Mucosa of descending colon (tissue), 3 donors: ENCODE results near the gene ERH. TPM values are rescaled to one million over a fixed set of nuclear protein-coding genes. Genes with fewer than 3 reads are reported as not detected.

Experiments used
- ATAC-seq: fragments of 200-7000 bp; cut with Tn5 transposase; one replicate; pipeline ENCODE4 v1.9.1; 2020; ENCODE audit warnings: mild to moderate bottlenecking, moderate library complexity
- DNase-seq, 3 donors: peaks; one replicate each; pipeline ENCODE4 v3.0.0-alpha.2; 2020
- H3K36me3 ChIP-seq: fragments of 200-600 bp; one replicate; pipeline ENCODE4 v1.8.0; 2021; ENCODE audit warnings: low read depth, mild to moderate bottlenecking
- H3K4me1 ChIP-seq: fragments of 200-600 bp; one replicate; pipeline ENCODE4 v1.8.0; 2021; ENCODE audit warnings: low read depth, mild to moderate bottlenecking
- H3K4me3 ChIP-seq: fragments of 200-600 bp; one replicate; pipeline ENCODE4 v1.8.0; 2021; ENCODE audit warnings: mild to moderate bottlenecking
- H3K9me3 ChIP-seq: fragments of 200-600 bp; one replicate; pipeline ENCODE4 v1.8.0; 2021; ENCODE audit warnings: mild to moderate bottlenecking
- intact Hi-C, 2 donors: fragments of 100-400 bp; cut with DNase I in 1 of 2; cut with micrococcal nuclease in 1 of 2; formaldehyde crosslinking; loops; one replicate each; pipeline versions ENCODE4 v1.11.0 to v1.11.1; 2022; cut with DNase I, micrococcal nuclease
- total RNA-seq, 3 donors: library from RNA; stranded (reverse); fragmentation: NEBNext Ultra II Directional in 2 of 3; extraction: Animal tissue kit (Norgen Biotek cat#: 25700) in 2 of 3; gene quantifications; one replicate each; pipeline versions ENCODE4 v1.2.1 to v1.2.4, GENCODE V29; 2021 to 2023
- TF ChIP-seq, protein P1 (sequence below): fragments of 200-600 bp; IDR thresholded peaks from one replicate; pipeline ENCODE4 v1.8.0; 2022; ENCODE audit warnings: antibody characterized with exemption, mild to moderate bottlenecking
- donor health status: DM: no; HTN: no; CAD: no; lungs with moderate emphysema.
- donor health status: DM: no; HTN: no; CAD: no.
- donor health status: DM: no; HTN: yes; CAD: no.

The ERH gene
- total RNA-seq, 3 donors from 2014 or later = 107 to 144 (median 125) TPM

DNA sequence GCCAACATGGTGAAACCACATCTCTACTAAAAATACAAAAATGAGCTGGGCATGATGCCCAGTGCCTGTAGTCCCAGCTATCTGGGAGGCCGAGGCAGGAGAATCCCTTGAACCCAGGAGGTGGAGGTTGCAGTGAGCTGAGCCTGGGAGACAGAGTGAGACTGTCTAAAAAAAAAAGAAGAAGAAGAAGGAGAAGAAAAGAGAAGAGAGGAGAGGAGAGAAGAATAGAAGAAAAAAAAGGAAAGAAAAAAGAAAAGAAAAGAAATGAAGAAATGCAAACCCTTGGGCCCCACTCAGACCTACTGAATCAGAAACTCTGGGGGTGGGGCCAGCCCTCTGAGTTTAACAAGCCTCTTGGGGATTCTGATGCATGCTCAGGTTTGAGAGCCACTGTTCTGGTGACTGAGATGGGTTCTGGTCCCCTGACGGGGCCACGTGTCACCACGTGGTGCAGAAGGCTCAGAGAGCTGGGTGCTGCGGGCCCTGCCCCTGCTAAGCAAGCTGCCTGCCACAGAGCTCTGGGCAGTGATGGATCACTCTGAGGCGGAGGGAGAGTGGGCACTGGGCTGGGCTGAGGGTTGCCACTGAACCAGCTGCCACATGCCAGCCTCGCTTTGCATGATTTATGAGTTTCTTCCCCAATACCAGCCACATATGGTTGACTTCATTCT, 37.5 kb downstream of the ERH start:
- Histone ChIP-seq H3K4me1 (no peaks in the 10 kb centered on the region), H3K36me3 (no peaks in the 10 kb centered on the region), H3K4me3 (no peak overlapping the region), H3K9me3 (no peaks in the 10 kb centered on the region)
- ATAC-seq = no peak
- intact Hi-C loops = loop anchor here in 1 of 2 donors (10.0 kb wide), 1 partner anchor 116 kb away; no protein-coding TSS in a partner anchor
- no peak for DNase-seq
- TF ChIP-seq, protein P1, sequence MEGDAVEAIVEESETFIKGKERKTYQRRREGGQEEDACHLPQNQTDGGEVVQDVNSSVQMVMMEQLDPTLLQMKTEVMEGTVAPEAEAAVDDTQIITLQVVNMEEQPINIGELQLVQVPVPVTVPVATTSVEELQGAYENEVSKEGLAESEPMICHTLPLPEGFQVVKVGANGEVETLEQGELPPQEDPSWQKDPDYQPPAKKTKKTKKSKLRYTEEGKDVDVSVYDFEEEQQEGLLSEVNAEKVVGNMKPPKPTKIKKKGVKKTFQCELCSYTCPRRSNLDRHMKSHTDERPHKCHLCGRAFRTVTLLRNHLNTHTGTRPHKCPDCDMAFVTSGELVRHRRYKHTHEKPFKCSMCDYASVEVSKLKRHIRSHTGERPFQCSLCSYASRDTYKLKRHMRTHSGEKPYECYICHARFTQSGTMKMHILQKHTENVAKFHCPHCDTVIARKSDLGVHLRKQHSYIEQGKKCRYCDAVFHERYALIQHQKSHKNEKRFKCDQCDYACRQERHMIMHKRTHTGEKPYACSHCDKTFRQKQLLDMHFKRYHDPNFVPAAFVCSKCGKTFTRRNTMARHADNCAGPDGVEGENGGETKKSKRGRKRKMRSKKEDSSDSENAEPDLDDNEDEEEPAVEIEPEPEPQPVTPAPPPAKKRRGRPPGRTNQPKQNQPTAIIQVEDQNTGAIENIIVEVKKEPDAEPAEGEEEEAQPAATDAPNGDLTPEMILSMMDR = no peak

DNA sequence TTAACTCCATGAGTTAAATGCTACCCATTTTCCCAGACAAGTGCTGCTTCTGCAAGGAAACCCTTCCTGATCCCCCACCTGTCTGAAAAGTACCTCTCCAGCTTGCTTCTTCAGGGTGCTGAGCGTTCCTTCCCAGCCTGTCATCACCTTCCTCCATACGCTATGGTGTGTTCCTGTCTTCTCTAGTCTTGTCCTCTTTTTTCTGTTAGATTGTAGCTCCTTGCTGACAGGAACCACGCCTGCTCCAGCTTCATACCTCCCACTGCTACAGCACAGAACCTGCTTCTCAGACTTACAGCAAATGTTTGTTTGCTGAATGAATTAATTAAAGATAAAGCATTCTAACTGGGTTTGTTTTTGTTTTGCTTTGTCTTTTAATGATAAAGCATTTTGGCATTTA, 39.1 kb downstream of the ERH start:
- intact Hi-C loops = no loop called here
- Histone ChIP-seq H3K36me3 (no peaks in the 10 kb centered on the region), H3K9me3 (no peaks in the 10 kb centered on the region), H3K4me1 (no peaks in the 10 kb centered on the region), H3K4me3 (no peak overlapping the region)
- TF ChIP-seq, protein P1 = no peak
- DNase-seq = no peak
- no peak for ATAC-seq

DNA sequence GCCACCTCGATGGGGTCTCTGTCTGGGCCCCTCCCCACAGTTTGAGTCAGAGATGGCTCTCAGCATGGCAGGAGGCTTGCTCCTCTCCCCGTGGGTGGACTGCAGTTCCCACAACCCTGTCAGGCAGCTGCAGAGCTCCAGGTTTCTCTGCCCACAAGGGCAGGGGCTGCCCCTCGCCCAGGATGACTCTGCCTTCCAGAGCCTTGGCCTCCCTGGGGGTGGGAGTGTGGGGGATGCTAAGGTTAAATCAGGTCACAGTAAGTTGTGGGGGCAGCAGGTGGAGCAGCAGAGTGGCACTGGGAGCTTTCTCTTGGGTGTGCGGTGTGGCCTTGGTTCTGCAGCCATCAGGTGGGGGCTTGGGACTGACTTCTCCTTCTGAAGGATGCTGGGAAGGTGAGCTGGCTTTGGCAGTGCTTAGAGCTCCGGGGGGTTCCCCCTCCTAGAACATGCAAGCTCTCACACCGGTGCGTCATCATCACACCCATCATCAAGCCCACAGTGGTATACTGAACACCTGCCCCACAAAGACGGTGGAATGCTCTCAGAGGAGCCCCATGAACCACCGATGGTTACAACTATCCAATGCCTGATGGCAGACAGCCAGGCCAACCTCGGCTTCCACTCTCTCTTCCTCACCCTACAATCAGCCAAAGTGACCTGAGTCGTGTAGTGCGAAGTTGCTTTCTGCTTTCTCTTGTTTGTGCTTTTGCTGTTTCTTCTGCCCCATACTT, 39.7 kb downstream of the ERH start:
- ATAC-seq (no peak), DNase-seq (no peak)
- Histone ChIP-seq H3K36me3 (no peaks in the 10 kb centered on the region), H3K4me1 (no peaks in the 10 kb centered on the region), H3K4me3 (no peak overlapping the region), H3K9me3 (no peaks in the 10 kb centered on the region)
- intact Hi-C loops = no loop called here
- TF ChIP-seq, protein P1 = no peak

DNA sequence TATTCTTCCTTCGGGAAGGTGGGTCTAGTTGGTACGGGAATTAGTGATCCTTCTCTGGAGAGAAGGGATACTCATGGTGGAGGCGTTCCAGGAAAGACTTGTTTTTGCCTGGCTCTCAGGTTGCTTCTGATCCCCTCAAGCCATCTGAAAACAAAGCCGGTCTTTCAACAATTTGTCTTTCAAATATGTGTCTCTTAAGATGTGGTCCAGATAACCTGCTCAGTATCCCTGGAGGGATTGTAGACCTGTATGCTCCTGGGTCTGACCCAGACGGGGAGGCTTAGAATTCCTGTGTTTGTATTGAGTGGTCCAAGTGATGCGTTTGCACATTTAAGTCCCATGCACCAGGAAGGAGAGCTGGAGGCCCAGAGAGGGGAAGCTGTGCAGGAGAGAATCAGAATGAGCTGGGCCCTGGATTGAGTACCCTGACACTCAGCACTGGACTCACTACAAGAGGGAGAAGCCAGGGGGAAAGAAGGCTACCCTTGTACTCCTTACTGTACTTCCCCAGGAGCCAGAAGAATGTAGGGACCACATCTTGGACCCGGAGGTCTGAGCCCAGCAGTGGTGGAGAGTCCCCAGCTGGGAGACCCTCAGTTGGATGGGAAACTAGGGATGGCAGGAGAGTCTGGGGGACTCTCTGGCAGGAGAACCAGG, 40.4 kb downstream of the ERH start:
- Histone ChIP-seq H3K4me3 (no peak overlapping the region), H3K4me1 (no peaks in the 10 kb centered on the region), H3K9me3 (no peaks in the 10 kb centered on the region), H3K36me3 (no peaks in the 10 kb centered on the region)
- TF ChIP-seq, protein P1 = no peak
- ATAC-seq = no peak
- no peak for DNase-seq
- intact Hi-C loops = no loop called here

GRCh38 chr14:69356903-69357543, 41.1 kb downstream of the ERH start:
- no peak overlapping the region for H3K4me3 ChIP-seq
- TF ChIP-seq, protein P1 = no peak
- intact Hi-C loops = no loop called here

More at GRCh38 chr14:69356903-69357543, 41.1 kb downstream of the ERH start:
- H3K36me3 ChIP-seq = no peaks in the 10 kb centered on the region
- DNase-seq (no peak), ATAC-seq (no peak)
- H3K9me3 ChIP-seq = no peaks in the 10 kb centered on the region
- H3K4me1 ChIP-seq = no peaks in the 10 kb centered on the region
